ENCODE measurements around the gene EDN1. TPM values are rescaled to one million over a fixed set of nuclear protein-coding genes. Genes with fewer than 3 reads are reported as not detected.

EDN1 gene
- 244 and 403 TPM in 2 replicates for total RNA-seq

DNA sequence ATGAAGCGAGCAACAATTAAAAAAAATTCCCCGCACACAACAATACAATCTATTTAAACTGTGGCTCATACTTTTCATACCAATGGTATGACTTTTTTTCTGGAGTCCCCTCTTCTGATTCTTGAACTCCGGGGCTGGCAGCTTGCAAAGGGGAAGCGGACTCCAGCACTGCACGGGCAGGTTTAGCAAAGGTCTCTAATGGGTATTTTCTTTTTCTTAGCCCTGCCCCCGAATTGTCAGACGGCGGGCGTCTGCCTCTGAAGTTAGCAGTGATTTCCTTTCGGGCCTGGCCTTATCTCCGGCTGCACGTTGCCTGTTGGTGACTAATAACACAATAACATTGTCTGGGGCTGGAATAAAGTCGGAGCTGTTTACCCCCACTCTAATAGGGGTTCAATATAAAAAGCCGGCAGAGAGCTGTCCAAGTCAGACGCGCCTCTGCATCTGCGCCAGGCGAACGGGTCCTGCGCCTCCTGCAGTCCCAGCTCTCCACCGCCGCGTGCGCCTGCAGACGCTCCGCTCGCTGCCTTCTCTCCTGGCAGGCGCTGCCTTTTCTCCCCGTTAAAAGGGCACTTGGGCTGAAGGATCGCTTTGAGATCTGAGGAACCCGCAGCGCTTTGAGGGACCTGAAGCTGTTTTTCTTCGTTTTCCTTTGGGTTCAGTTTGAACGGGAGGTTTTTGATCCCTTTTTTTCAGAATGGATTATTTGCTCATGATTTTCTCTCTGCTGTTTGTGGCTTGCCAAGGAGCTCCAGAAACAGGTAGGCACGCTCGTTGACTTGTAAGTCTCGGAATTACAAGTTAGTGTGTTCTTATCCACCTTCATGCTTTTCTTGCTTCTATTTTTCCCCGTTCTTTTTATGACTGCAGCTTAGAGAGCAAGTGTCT, at the start of gene EDN1:
EDN1 (plus strand) TSS at position 429 of the 888 bp plus-strand sequence; CDS start at position 698, 269 bp downstream.

Small RNA genes within 50 kb of the gene (small RNA-seq; reads per million reads assigned to genes)
- not detected for gene SUMO2P12

All from thoracic aorta endothelial cell (primary cell).